GM23338 (cell line): ENCODE measurements around the gene LCMT1. TPM values are rescaled to one million over a fixed set of nuclear protein-coding genes. Genes with fewer than 3 reads are reported as not detected.

Source experiments
- ATAC-seq: fragments of 200-7000 bp; cut with Tn5 transposase; 3 replicates; pipeline ENCODE4 v1.9.1; 2020
- DNase-seq: peaks from one replicate; pipeline ENCODE4 v3.0.0-alpha.2; 2015; ENCODE audit warnings: low spot score
- H2AFZ ChIP-seq: fragments of 200-600 bp; sonication (generic); 2 replicates; pipeline ENCODE4 v1.8.0; 2016; ENCODE audit warnings: antibody characterized with exemption, mild to moderate bottlenecking, moderate library complexity
- H3F3A ChIP-seq: fragments of 200-600 bp; sonication (generic); replicated peaks from 2 replicates; pipeline ENCODE4 v1.8.0; 2017; ENCODE audit warnings: antibody characterized with exemption, mixed run types, low read depth
- H3K27ac ChIP-seq: fragments of 200-600 bp; sonication (generic); 2 replicates; pipeline ENCODE4 v1.6.1; 2016; ENCODE audit warnings: low read depth
- H3K27me3 ChIP-seq: fragments of 200-600 bp; sonication (generic); 2 replicates; pipeline ENCODE4 v1.8.0; 2016; ENCODE audit warnings: mild to moderate bottlenecking, mixed run types, moderate library complexity; ENCODE audit not compliant: insufficient read depth
- H3K36me3 ChIP-seq: fragments of 200-600 bp; sonication (generic); 2 replicates; pipeline ENCODE4 v1.8.0; 2016; ENCODE audit warnings: mild to moderate bottlenecking; ENCODE audit not compliant: insufficient read depth
- H3K4me1 ChIP-seq: fragments of 200-600 bp; sonication (generic); 2 replicates; pipeline ENCODE4 v1.8.0; 2016; ENCODE audit warnings: mild to moderate bottlenecking, moderate library complexity; ENCODE audit not compliant: insufficient read depth
- H3K4me2 ChIP-seq: fragments of 200-600 bp; sonication (generic); 2 replicates; pipeline ENCODE4 v1.7.1; 2017; ENCODE audit warnings: mixed run types
- H3K4me3 ChIP-seq: fragments of 200-600 bp; sonication (generic); 2 replicates; pipeline ENCODE4 v1.6.1; 2016; ENCODE audit warnings: mixed run types
- H3K79me2 ChIP-seq: fragments of 200-600 bp; sonication (generic); replicated peaks from 2 replicates; pipeline ENCODE4 v1.8.0; 2017; ENCODE audit warnings: mild to moderate bottlenecking; ENCODE audit not compliant: insufficient read depth
- H3K9me2 ChIP-seq: fragments of 200-600 bp; sonication (generic); 2 replicates; pipeline ENCODE4 v1.8.0; 2017; ENCODE audit not compliant: insufficient read depth
- H4K20me1 ChIP-seq: fragments of 200-600 bp; sonication (generic); replicated peaks from 2 replicates; pipeline ENCODE4 v1.8.0; 2017; ENCODE audit warnings: mild to moderate bottlenecking; ENCODE audit not compliant: insufficient read depth
- H3K27ac Mint-ChIP-seq: 2 replicates; pipeline ENCODE4 v1.8.0; 2020; ENCODE audit warnings: inconsistent platforms, mild to moderate bottlenecking, moderate library complexity, mixed read lengths
- H3K27me3 Mint-ChIP-seq: 3 replicates; pipeline ENCODE4 v1.8.0; 2022; ENCODE audit warnings: low read depth, mild to moderate bottlenecking, moderate library complexity, mixed read lengths, inconsistent platforms; ENCODE audit not compliant: insufficient read depth, poor library complexity
- H3K36me3 Mint-ChIP-seq: 3 replicates; pipeline ENCODE4 v1.8.0; 2021; ENCODE audit warnings: low read depth, mild to moderate bottlenecking, inconsistent platforms, moderate library complexity, mixed read lengths
- H3K4me1 Mint-ChIP-seq: 3 replicates; pipeline ENCODE4 v1.8.0; 2020; ENCODE audit warnings: mild to moderate bottlenecking, inconsistent platforms, mixed read lengths
- H3K4me3 Mint-ChIP-seq: 3 replicates; pipeline ENCODE4 v1.8.0; 2021; ENCODE audit warnings: moderate library complexity, mild to moderate bottlenecking, inconsistent platforms, mixed read lengths
- H3K9me3 Mint-ChIP-seq: 3 replicates; pipeline ENCODE4 v1.8.0; 2020; ENCODE audit warnings: moderate library complexity, mild to moderate bottlenecking, inconsistent platforms, mixed read lengths
- CREB1 ChIP-seq: fragments of 250-450 bp; sonication (Bioruptor Pico); IDR thresholded peaks from 2 replicates; pipeline ENCODE4 v1.5.0; 2020; ENCODE audit warnings: low read depth, mild to moderate bottlenecking, moderate library complexity
- EZH2 ChIP-seq: fragments of 200-600 bp; sonication (generic); IDR thresholded peaks from one replicate; pipeline ENCODE4 v1.8.0; 2017; ENCODE audit warnings: antibody characterized with exemption, mild to moderate bottlenecking, low read depth; ENCODE audit not compliant: unreplicated experiment
- EZH2phosphoT487 ChIP-seq: fragments of 200-600 bp; sonication (generic); IDR thresholded peaks from one replicate; pipeline ENCODE4 v1.8.1; 2018; ENCODE audit warnings: antibody characterized with exemption; ENCODE audit not compliant: unreplicated experiment
- JUNB ChIP-seq: IDR thresholded peaks from one replicate; pipeline ENCODE4 v1.6.1; 2016; ENCODE audit warnings: antibody characterized with exemption; ENCODE audit not compliant: unreplicated experiment
- NANOG ChIP-seq: IDR thresholded peaks from 2 replicates; pipeline ENCODE4 v1.6.1; 2016; ENCODE audit warnings: antibody characterized with exemption, borderline replicate concordance
- POLR2AphosphoS5 ChIP-seq: IDR thresholded peaks from 2 replicates; pipeline ENCODE4 v1.6.1; 2016; ENCODE audit warnings: antibody characterized with exemption, low read depth
- STAT1 ChIP-seq: IDR thresholded peaks from one replicate; pipeline ENCODE4 v1.6.1; 2016; ENCODE audit warnings: antibody characterized with exemption; ENCODE audit not compliant: unreplicated experiment
- ZNF114 ChIP-seq: fragments of 250-450 bp; sonication (Bioruptor Pico); IDR thresholded peaks from 2 replicates; pipeline ENCODE4 v1.5.0; 2020; ENCODE audit warnings: mild to moderate bottlenecking, moderate library complexity
- ZNF331 ChIP-seq: fragments of 250-450 bp; sonication (Bioruptor Pico); IDR thresholded peaks from 2 replicates; pipeline ENCODE4 v1.5.0; 2020; ENCODE audit warnings: low read depth, mild to moderate bottlenecking, moderate library complexity
- polyA plus RNA-seq: library from polyadenylated mRNA; unstranded; fragments of >200 nt; fragmentation: Nextera tagmentation; extraction: Ambion mirVana; gene quantifications from 2 replicates; pipeline ENCODE4 v1.2.1, GENCODE V29; 2016
- total RNA-seq: library from RNA; depleted of rRNA; stranded (reverse); fragments of >200 nt; shearing (Covaris generic); gene quantifications from 2 replicates; pipeline ENCODE4 v1.2.3, GENCODE V29; 2014
- TF ChIP-seq, protein P1 (sequence below), 2 experiments: fragments of 200-600 bp in 1 of 2; sonication (generic) in 1 of 2; conservative IDR thresholded peaks; 2 replicates each; pipeline versions ENCODE4 v1.5.1 to v1.6.1; 2016 to 2017; ENCODE audit warnings: antibody characterized with exemption in 2 of 2, low read depth in 2 of 2, mild to moderate bottlenecking in 2 of 2, moderate library complexity in 1 of 2
- TF ChIP-seq, protein P2 (sequence below): fragments of 250-450 bp; sonication (Bioruptor Pico); IDR thresholded peaks from 2 replicates; pipeline ENCODE4 v1.5.0; 2020; ENCODE audit warnings: mild to moderate bottlenecking, moderate library complexity
- TF ChIP-seq, protein P3 (sequence below): IDR thresholded peaks from 2 replicates; pipeline ENCODE4 v1.6.1; 2016; ENCODE audit warnings: antibody characterized with exemption
- TF ChIP-seq, protein P4 (sequence below): IDR thresholded peaks from one replicate; pipeline ENCODE4 v1.6.1; 2018; ENCODE audit warnings: antibody characterized with exemption; ENCODE audit not compliant: unreplicated experiment

LCMT1 gene
- total and polyA plus RNA-seq, 2 experiments from 2014 or later = 56.2 to 84.6 TPM

DNA sequence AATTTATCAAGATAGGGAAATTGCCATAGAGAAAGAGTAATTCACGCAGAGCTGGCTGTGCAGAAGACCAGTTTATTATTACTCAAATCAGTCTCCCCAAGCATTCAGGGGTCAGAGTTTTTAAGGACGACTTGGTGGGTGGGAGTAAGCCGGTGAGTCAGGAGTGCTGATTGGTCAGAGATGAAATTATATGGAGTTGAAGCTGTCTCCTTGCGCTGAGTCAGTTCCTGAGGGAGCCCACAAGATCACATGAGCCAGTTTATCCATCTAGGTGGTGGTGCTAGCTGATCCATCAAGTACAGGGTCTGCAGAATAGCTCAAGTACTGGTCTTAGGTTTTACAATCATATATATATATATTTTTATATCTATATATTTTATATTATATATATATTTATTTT, 99.2 kb downstream of the LCMT1 start:
- Histone ChIP-seq H3K9me2 (0 out of 2 replicates have a peak, but pooled peaks cover 5% of the 10 kb centered on the region), H3K27me3 (no peaks in the 10 kb centered on the region), H2AFZ (no peak overlapping the region; the same call in 1 of the 2 replicates), H3K4me1 (no peaks in the 10 kb centered on the region), H3K36me3 (no peaks in the 10 kb centered on the region), H4K20me1 (no peaks in the 10 kb centered on the region), H3K27ac (no peak overlapping the region), H3F3A (no peaks in the 10 kb centered on the region), H3K4me3 (no peak overlapping the region), H3K79me2 (no peaks in the 10 kb centered on the region), H3K4me2 (no peak overlapping the region)
- H3K27ac Mint-ChIP-seq = no peak overlapping the region
- H3K4me3 Mint-ChIP-seq = no peak overlapping the region
- no peaks in the 10 kb centered on the region for H3K4me1 Mint-ChIP-seq
- no peak for ATAC-seq
- H3K27me3 Mint-ChIP-seq = peaks cover 2% of the 10 kb centered on the region
- DNase-seq = no peak
- TF ChIP-seq EZH2 = no peak
- no peak for TF ChIP-seq JUNB
- TF ChIP-seq ZNF114 = no peak
- TF ChIP-seq EZH2phosphoT487 = no peak
- TF ChIP-seq CREB1 (CRISPR knock-in tag) = no peak
- TF ChIP-seq, protein P1, sequence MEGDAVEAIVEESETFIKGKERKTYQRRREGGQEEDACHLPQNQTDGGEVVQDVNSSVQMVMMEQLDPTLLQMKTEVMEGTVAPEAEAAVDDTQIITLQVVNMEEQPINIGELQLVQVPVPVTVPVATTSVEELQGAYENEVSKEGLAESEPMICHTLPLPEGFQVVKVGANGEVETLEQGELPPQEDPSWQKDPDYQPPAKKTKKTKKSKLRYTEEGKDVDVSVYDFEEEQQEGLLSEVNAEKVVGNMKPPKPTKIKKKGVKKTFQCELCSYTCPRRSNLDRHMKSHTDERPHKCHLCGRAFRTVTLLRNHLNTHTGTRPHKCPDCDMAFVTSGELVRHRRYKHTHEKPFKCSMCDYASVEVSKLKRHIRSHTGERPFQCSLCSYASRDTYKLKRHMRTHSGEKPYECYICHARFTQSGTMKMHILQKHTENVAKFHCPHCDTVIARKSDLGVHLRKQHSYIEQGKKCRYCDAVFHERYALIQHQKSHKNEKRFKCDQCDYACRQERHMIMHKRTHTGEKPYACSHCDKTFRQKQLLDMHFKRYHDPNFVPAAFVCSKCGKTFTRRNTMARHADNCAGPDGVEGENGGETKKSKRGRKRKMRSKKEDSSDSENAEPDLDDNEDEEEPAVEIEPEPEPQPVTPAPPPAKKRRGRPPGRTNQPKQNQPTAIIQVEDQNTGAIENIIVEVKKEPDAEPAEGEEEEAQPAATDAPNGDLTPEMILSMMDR (conservative IDR thresholded peaks at IDR 0.05; ENCODE audit: low read depth in 2 of 2) = no peak
- TF ChIP-seq, protein P2, sequence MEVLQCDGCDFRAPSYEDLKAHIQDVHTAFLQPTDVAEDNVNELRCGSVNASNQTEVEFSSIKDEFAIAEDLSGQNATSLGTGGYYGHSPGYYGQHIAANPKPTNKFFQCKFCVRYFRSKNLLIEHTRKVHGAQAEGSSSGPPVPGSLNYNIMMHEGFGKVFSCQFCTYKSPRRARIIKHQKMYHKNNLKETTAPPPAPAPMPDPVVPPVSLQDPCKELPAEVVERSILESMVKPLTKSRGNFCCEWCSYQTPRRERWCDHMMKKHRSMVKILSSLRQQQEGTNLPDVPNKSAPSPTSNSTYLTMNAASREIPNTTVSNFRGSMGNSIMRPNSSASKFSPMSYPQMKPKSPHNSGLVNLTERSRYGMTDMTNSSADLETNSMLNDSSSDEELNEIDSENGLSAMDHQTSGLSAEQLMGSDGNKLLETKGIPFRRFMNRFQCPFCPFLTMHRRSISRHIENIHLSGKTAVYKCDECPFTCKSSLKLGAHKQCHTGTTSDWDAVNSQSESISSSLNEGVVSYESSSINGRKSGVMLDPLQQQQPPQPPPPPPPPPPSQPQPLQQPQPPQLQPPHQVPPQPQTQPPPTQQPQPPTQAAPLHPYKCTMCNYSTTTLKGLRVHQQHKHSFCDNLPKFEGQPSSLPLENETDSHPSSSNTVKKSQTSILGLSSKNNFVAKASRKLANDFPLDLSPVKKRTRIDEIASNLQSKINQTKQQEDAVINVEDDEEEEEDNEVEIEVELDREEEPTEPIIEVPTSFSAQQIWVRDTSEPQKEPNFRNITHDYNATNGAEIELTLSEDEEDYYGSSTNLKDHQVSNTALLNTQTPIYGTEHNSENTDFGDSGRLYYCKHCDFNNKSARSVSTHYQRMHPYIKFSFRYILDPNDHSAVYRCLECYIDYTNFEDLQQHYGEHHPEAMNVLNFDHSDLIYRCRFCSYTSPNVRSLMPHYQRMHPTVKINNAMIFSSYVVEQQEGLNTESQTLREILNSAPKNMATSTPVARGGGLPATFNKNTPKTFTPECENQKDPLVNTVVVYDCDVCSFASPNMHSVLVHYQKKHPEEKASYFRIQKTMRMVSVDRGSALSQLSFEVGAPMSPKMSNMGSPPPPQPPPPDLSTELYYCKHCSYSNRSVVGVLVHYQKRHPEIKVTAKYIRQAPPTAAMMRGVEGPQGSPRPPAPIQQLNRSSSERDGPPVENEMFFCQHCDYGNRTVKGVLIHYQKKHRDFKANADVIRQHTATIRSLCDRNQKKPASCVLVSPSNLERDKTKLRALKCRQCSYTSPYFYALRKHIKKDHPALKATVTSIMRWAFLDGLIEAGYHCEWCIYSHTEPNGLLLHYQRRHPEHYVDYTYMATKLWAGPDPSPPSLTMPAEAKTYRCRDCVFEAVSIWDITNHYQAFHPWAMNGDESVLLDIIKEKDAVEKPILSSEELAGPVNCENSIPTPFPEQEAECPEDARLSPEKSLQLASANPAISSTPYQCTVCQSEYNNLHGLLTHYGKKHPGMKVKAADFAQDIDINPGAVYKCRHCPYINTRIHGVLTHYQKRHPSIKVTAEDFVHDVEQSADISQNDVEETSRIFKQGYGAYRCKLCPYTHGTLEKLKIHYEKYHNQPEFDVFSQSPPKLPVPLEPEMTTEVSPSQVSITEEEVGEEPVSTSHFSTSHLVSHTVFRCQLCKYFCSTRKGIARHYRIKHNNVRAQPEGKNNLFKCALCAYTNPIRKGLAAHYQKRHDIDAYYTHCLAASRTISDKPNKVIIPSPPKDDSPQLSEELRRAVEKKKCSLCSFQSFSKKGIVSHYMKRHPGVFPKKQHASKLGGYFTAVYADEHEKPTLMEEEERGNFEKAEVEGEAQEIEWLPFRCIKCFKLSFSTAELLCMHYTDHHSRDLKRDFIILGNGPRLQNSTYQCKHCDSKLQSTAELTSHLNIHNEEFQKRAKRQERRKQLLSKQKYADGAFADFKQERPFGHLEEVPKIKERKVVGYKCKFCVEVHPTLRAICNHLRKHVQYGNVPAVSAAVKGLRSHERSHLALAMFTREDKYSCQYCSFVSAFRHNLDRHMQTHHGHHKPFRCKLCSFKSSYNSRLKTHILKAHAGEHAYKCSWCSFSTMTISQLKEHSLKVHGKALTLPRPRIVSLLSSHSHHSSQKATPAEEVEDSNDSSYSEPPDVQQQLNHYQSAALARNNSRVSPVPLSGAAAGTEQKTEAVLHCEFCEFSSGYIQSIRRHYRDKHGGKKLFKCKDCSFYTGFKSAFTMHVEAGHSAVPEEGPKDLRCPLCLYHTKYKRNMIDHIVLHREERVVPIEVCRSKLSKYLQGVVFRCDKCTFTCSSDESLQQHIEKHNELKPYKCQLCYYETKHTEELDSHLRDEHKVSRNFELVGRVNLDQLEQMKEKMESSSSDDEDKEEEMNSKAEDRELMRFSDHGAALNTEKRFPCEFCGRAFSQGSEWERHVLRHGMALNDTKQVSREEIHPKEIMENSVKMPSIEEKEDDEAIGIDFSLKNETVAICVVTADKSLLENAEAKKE (CRISPR knock-in tag) = no peak
- no peak for TF ChIP-seq ZNF331 (CRISPR knock-in tag)
- no peak for TF ChIP-seq STAT1
- TF ChIP-seq, protein P3, sequence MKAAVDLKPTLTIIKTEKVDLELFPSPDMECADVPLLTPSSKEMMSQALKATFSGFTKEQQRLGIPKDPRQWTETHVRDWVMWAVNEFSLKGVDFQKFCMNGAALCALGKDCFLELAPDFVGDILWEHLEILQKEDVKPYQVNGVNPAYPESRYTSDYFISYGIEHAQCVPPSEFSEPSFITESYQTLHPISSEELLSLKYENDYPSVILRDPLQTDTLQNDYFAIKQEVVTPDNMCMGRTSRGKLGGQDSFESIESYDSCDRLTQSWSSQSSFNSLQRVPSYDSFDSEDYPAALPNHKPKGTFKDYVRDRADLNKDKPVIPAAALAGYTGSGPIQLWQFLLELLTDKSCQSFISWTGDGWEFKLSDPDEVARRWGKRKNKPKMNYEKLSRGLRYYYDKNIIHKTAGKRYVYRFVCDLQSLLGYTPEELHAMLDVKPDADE = no peak
- TF ChIP-seq POLR2AphosphoS5 = no peak
- TF ChIP-seq NANOG = no peak
- TF ChIP-seq, protein P4, sequence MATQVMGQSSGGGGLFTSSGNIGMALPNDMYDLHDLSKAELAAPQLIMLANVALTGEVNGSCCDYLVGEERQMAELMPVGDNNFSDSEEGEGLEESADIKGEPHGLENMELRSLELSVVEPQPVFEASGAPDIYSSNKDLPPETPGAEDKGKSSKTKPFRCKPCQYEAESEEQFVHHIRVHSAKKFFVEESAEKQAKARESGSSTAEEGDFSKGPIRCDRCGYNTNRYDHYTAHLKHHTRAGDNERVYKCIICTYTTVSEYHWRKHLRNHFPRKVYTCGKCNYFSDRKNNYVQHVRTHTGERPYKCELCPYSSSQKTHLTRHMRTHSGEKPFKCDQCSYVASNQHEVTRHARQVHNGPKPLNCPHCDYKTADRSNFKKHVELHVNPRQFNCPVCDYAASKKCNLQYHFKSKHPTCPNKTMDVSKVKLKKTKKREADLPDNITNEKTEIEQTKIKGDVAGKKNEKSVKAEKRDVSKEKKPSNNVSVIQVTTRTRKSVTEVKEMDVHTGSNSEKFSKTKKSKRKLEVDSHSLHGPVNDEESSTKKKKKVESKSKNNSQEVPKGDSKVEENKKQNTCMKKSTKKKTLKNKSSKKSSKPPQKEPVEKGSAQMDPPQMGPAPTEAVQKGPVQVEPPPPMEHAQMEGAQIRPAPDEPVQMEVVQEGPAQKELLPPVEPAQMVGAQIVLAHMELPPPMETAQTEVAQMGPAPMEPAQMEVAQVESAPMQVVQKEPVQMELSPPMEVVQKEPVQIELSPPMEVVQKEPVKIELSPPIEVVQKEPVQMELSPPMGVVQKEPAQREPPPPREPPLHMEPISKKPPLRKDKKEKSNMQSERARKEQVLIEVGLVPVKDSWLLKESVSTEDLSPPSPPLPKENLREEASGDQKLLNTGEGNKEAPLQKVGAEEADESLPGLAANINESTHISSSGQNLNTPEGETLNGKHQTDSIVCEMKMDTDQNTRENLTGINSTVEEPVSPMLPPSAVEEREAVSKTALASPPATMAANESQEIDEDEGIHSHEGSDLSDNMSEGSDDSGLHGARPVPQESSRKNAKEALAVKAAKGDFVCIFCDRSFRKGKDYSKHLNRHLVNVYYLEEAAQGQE = no peak
- H3K9me3 Mint-ChIP-seq = no peaks in the 10 kb centered on the region
- no peaks in the 10 kb centered on the region for H3K36me3 Mint-ChIP-seq
